Endothelial cell of umbilical vein (primary cell): ENCODE data around the gene CAMK2B.

Source experiments
- GATA2 ChIP-seq: IDR thresholded peaks from 2 replicates; pipeline ENCODE4 v1.7.0; 2011; ENCODE audit warnings: low read depth, mild to moderate bottlenecking, moderate library complexity, mixed read lengths, low read length; ENCODE audit not compliant: insufficient read length, insufficient read depth
- POLR2A ChIP-seq: IDR thresholded peaks from 2 replicates; pipeline ENCODE4 v1.6.1; 2012; ENCODE audit warnings: low read depth, mild to moderate bottlenecking, control low read depth, low read length

GRCh38 chr7:44281811-44282600 is 43.4 kb downstream of the CAMK2B start:
- TF ChIP-seq POLR2A: no peak
- no peak for TF ChIP-seq GATA2
